AG04449 (cell line): ENCODE data around the gene AIMP1.

Experiments used
- CTCF ChIA-PET: fragments of 350-600 bp; formaldehyde crosslinking; extraction: SDS; loops from one replicate; lab custom pipeline; 2021; ENCODE audit warnings: antibody characterized with exemption; lab: Yijun Ruan, JAX
- POLR2A ChIA-PET: fragments of 400-600, 350-600 bp; formaldehyde crosslinking; extraction: SDS; loops from one replicate; lab custom pipeline; 2020; ENCODE audit warnings: antibody characterized with exemption, inconsistent platforms; lab: Yijun Ruan, JAX
- DNase-seq: peaks from one replicate; pipeline ENCODE4 v3.0.0-alpha.2; 2010; ENCODE audit warnings: low read depth, low spot score
- H3K4me3 ChIP-seq: 2 replicates; pipeline ENCODE4 v1.5.1; 2011; ENCODE audit warnings: low read depth, mild to moderate bottlenecking, control low read depth, low read length
- CTCF ChIP-seq: IDR thresholded peaks from one replicate; pipeline ENCODE4 v1.5.1; 2011; ENCODE audit warnings: mild to moderate bottlenecking, moderate library complexity, low read length, control low read depth, inconsistent platforms; ENCODE audit not compliant: insufficient read depth; ENCODE audit errors: missing control alignments

AIMP1 gene

DNA sequence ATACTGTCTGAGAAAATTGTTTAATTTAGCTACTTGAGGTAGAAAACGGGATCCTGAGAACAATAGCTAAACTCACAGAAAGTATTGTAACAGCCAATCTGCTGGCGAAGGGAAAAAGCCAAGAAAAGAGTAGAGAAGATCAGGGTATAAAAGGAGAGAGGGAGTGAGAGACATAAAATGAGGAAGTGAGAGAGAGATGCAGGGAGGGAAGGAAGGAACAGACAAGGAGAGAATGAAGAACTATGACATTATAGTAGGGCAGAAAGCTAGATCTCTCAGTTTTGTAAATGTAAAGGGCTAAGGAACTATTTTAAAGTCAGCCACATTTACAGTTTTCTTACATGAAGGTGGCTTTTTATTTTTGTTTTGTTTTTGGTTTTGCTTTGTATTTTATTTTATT lies 53.9 kb downstream of the AIMP1 start:
- CTCF ChIA-PET, result interaction anchor here (0.5 to 6.4 kb wide), 42 partner anchors 9 to 812 kb away, joined by 3 to 65 read pairs (median 4); no protein-coding TSS in a partner anchor
- no peak overlapping the region for H3K4me3 ChIP-seq
- TF ChIP-seq CTCF, result no peak
- POLR2A ChIA-PET, result no interaction called here
- no peak for DNase-seq

- ChIA-PET CTCF (interaction anchor here (0.7 to 6.4 kb wide), 16 partner anchors 8 to 527 kb away, joined by 3 to 65 read pairs (median 14); no protein-coding TSS in a partner anchor), POLR2A (no interaction called here)
- no peak for TF ChIP-seq CTCF
- no peak for DNase-seq
- no peak overlapping the region for H3K4me3 ChIP-seq
These were observed 54.8 kb downstream of the AIMP1 start for GRCh38 chr4:106371161-106371560.

GRCh38 chr4:106373026-106373425 lies 56.7 kb downstream of the AIMP1 start:
- ChIA-PET CTCF (interaction anchor here (1.3 to 6.4 kb wide), 3 partner anchors 10 to 525 kb away, joined by 3 to 53 read pairs (median 44); no protein-coding TSS in a partner anchor), POLR2A (no interaction called here)
- TF ChIP-seq CTCF, result no peak
- DNase-seq, result no peak
- no peak overlapping the region for H3K4me3 ChIP-seq

GRCh38 chr4:106380179-106380578 lies 63.8 kb downstream of the AIMP1 start:
- DNase-seq, result no peak
- ChIA-PET CTCF (interaction anchor here (2.0 to 2.3 kb wide), 3 partner anchors 10 to 429 kb away, joined by 6 to 17 read pairs (median 8); partner anchors contain the start of gene GIMD1), POLR2A (no interaction called here)
- H3K4me3 ChIP-seq, result no peak overlapping the region
- TF ChIP-seq CTCF, result no peak

DNA sequence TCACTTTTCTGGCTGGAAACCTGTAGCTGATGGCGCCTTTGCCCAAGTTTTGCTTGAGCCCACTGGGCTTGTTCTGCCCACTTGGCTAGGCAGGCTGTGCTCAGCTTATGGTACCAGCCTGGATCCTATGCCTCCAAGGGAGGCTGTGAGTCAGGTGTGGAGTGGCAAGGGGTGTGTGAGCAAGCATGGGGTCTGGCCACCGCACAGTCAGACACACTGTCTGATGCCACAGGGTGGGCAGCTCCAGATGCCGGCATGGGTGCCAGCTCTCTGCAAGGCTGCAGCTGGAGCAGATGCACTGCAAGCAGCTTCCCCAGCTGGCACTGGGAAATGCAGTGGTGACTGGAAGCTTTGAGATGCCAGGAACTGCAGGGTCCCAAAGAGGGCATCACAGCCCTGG lies 68.5 kb downstream of the AIMP1 start:
- no peak for DNase-seq
- no peak overlapping the region for H3K4me3 ChIP-seq
- POLR2A ChIA-PET, result no interaction called here
- CTCF ChIA-PET, result interaction anchor here (1.3 kb wide), 1 partner anchor 15 kb away, joined by 6 read pairs; no protein-coding TSS in a partner anchor
- no peak for TF ChIP-seq CTCF

GRCh38 chr4:106385853-106386393 lies 69.6 kb downstream of the AIMP1 start:
- POLR2A ChIA-PET, result no interaction called here

More at GRCh38 chr4:106385853-106386393, 69.6 kb downstream of the AIMP1 start:
- no peak overlapping the region for H3K4me3 ChIP-seq
- no peak for DNase-seq
- no peak for TF ChIP-seq CTCF
- CTCF ChIA-PET, result interaction anchor here (1.3 kb wide), 1 partner anchor 16 kb away, joined by 6 read pairs; no protein-coding TSS in a partner anchor
